GM21825 (cell line): ENCODE measurements around the gene PTPN7.
"Not testable (repeated sequence)": the region's sequence is repeated elsewhere in the genome, so short reads cannot be mapped to it uniquely, and the experiment has no call there.

Experiments used
- ATAC-seq: cut with Tn5 transposase; IDR thresholded peaks from one replicate; pipeline ENCODE4 v1.9.1; 2021; ENCODE audit warnings: mild to moderate bottlenecking, moderate library complexity; ENCODE audit not compliant: unreplicated experiment

PTPN7 gene

DNA sequence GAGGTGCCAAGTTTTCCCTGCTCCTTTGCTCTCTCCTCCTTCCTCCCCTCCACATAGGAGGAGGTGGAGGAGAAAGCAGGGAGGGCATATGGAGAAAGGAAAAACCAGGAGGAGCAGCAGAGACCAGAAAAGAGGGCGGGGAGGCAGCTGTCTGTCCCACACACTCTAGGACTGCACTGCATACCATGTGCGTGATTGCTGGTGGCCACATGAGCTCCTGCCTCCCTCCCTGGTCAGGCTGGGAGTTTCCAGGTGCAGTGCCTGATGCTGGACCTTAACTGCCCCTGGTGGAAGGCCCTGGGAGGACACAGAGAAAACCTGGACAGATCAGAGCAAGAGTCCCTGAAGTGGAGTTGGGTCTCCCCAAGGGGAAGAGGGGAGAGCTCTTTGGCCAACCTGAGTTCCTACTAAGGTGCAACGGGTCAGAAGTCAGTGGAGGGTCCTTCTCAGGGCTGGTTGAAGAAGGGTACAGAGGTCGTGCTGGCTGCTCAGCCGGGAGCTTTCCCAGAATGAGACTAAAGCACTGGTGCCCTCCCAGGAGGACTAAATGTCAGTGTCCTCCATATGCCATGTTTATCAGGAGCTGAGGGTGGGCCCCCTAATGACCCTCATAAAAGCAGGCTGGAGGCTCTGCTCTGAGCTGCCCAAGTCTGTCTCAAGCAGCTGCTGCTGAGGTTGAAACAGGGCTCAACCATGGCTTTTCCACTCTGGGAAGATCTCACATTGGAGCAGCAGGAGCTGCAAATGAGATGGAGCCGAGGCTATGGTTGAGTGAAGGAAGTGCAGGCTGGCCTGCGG is 29.7 kb upstream of the PTPN7 start:
- no peak for ATAC-seq

DNA sequence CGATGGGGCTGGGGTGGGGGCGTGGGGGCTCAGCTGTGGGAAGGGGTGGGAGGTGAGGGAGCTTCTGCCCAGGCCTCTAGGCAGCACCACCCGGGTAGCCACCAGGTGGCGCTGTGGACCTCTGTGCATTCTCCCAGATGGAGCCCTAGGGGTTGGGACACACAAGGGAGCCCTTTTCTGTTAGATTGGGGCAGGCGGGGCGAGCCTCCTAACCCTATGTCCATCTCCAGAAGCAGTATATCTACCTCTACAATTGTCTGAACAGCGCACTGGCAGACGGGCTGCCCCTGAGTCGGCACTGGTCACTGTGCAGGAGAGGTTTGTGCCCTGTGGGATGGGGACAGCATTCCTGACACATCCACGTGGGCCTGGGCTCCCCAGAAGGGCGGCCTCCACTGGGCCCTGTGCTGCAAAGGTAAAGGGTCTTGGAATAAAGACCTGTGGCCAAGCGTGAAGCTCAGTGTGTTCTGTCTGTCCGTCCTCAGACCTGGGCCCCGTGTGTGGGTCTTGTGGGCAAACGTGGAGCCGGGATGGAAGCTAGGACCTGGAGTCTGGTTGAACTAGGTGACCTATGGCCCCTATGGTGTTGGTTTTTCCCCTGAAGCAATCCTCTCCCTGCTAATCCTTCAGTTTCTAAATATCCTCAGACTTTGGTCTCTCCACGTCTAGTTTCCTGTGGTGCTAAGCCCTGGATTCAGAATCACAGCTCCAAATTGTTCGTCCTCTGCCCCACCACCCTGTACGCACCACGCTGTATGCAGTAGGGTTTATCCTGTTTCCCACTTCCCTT is 28.8 kb upstream of the PTPN7 start:
- no peak for ATAC-seq

DNA sequence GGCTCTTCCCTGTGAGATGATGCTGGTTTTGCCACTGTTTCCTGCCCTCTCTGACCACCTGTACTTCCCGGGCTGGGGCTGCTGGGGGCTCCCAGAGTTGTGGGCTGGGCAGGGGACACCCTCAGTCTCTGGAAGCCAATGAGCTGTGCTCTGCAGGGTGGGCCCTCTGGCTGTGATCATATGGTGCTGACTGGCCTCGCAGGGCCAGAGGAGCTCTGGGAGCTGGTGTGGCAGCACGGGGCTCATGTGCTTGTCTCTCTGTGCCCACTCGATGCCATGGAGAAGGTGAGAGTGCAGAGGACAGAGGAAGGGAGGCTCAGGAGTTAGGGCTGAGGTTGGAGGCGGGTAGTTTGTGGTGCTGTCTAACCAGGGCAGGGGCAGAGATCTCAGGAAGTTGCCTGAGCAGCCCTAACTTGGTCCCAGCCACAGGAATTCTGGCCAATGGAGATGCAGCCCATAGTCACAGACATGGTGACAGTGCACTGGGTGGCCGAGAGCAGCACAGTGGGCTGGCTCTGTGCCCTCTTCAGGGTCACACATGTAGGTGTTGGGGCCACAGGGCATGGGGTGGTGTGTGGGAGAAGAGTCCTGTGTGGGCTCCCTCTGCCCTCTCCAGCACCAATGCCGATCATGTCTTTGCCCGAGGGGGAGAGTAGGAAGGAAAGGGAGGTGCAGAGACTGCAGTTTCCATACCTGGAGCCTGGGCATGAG is 27.4 kb upstream of the PTPN7 start:
- ATAC-seq = no peak

DNA sequence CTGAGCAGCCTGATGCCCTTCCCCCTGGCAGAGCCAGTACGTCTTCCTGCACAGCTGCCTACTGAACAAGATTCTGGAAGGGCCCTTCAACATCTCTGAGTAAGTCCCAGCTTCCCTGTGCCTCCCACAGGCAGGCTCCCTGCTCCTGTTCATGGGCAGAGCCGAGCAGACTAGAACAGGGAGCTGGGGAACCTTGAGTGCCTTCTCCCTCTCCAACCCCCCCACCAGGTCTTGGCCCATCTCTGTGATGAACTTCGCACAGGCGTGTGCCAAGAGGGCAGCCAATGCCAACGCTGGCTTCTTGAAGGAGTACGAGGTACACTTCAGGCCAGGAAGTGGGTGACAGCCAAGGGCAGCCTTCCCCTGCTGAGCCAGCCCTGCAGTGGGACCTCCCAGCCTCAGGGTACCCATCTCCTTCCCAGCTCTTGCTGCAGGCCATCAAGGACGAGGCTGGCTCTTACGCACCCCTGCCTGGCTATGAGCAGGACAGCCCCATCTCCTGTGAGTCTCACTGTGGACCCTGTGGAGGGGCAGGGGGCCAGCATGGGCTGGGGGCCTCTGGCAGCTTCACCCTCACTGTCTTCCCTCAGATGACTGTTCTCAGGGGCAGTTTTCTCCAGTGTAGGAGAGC is 26.8 kb upstream of the PTPN7 start:
- no peak for ATAC-seq

DNA sequence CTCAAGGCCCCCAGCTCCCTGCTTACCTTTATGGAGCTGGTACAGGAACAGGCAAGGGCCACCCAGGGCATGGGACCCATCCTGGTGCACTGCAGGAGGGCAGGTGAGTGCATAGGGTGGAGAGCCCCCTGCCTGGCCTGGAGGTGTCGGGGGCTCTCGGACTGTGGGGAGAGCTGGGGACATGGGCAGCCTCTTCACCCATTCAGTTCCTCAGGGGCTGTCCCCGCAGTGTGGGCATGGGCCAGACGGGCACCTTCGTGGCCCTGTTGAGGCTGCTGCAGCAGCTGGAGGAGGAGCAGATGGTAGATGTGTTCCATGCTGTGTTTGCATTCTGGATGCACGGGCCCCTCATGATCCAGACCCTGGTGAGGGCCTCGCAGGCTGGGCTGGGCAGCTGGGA is 25.9 kb upstream of the PTPN7 start:
- no peak for ATAC-seq

- ATAC-seq = no peak
These were observed 24.5 kb upstream of the PTPN7 start for GRCh38 chr1:202184750-202185460.

GRCh38 chr1:202182040-202182877 is 21.9 kb upstream of the PTPN7 start:
- ATAC-seq = no peak

DNA sequence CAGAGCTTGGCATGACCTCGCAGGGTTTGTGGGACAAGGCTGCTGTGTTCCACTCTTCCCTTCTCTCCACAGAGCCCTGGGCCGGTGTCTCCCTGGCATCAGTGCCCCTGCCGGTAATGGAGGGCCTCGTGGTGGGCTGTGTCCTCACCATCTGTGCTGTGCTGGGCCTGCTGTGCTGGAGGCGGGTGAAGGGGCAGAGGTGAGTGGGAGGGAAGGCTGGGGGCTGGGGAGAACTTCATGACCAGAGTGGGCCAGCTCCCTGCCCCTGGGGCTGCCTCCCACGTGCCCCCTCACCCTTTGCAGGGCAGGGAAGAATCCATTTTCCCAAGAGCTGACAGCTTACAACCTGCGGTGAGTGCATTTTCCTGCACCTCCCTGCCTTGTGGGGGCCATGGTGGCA is 21.2 kb upstream of the PTPN7 start:
- ATAC-seq = no peak

- ATAC-seq = not testable (repeated sequence)
These were observed 20.3 kb upstream of the PTPN7 start for GRCh38 chr1:202180751-202181139.

DNA sequence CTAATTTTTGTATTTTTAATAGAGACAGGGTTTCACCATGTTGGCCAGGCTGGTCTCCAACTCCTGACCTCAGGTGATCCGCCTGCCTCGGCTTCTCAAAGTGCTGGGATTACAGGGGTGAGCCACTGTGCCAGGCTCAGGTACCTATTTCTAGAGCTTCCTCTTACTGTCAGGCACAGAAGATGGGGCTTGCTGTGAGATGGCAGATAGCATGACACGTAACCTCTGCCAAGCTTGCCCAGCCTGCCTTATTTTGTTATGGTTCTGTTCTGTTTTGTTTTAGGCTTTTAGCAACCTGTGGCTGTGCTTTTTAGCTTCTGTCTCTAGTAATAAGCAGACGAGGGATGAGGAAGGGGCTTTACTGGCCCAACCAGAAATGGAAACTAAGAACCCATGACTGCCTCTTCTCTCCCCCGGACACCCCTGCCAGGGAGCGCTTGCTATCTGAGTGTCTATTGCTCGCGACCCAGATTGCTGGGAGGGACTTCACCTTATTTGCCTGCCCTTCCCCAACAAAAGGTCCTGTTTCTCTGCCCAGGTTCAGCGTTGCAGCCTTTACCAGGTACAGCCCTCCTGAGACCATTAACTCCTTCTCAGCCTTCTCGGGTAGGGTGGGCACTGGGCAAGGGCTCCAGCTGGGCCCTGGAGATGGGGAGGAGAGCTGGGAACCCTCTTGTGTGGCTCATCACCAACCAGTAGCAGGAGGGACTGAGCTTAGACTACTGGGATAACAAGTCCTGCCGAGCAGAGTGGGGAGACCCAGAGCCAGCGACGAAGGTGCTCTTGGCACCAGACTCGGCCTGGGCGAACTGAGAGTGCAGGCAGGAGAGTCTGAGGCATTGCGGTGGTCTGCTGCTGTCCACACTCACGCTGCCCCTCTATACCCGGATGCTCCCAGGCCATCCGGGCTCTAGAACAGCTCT is 19.7 kb upstream of the PTPN7 start:
- no peak for ATAC-seq

- ATAC-seq = no peak
These were observed 16.8 kb upstream of the PTPN7 start for GRCh38 chr1:202176949-202177927.

DNA sequence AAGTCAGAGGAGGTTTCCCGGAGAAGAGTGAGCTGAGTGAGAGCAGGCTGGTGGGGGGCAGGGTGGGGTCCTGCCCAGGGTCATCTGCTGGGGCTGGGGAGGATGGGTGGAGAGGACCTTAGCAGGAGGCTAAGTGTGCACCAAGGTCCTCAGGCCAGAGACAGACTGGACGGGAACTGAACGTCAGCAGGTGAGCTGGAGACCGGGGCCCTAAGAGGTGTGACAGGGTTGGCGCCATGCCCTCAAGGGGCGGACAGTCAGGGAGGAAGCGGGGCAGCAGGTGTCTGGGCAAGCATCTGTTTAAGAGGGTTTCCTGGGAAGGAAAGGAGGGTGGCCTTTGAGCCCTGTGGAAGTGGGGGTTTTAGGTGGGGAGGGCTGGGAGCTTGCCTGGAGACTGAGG is 13.6 kb upstream of the PTPN7 start:
- no peak for ATAC-seq

DNA sequence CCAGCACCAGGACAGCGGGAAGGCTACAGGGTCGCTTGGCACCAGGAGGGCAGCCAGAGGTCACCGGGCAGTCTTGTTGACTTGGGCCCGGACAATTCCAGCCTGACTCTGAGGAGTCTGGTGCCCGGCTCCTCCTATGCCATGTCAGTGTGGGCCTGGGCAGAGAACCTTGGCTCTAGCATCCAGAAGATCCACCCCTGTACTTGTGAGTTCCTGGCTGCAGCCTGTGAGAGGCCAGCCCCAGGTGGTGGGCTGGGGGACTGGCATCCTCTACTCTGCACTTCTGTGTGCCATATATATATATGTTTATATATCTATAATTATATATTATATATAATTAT is 11.6 kb upstream of the PTPN7 start:
- no peak for ATAC-seq

DNA sequence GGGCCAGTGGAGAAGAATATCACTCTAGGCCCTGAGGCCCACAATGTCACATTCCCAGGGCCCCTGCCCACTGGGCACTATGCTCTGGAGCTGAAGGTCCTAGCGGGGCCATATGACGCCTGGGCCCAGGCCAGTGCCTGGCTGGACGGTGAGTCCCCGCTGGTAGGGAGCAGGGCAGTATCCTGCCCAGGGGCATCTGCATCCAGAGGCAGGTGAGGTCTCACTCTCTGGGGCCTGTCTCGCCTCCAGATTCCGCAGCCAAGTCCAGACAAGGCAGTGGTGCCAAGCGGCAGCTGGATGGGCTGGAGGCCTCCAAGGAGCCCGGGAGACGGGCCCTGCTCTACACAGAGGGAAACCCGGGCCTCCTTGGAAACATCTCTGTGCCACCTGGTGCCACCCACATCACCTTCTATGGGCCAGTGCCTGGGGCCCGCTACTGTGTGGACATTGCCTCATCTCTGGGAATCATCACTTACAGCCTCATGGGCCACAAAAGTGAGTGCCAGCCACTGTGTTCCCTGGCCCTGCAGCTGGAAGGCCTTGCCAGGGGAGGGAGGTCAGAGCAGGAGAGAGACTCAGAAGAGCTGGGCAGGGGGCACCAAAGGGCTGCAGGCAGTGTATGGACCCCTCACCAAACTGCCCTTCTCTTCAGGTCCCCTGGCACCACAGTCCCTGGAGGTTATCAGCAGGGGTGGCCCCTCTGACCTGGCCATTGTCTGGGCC is 11.1 kb upstream of the PTPN7 start:
- no peak for ATAC-seq

- ATAC-seq = no peak
These were observed 10.3 kb upstream of the PTPN7 start for GRCh38 chr1:202170726-202171125.

GRCh38 chr1:202168861-202169260 is 8.5 kb upstream of the PTPN7 start:
- no peak for ATAC-seq
